Stomach (tissue), 9 donors: ENCODE data around the gene CTIF. TPM values are rescaled to one million over a fixed set of nuclear protein-coding genes. Genes with fewer than 3 reads are reported as not detected.

ENCODE experiments used
- DNase-seq, 2 donors: peaks; one replicate each; pipeline versions ENCODE4 v3.0.0 to v3.0.0-alpha.2; 2013 to 2019
- H3K27ac ChIP-seq, 5 donors: fragments of 200-600 bp in 4 of 5; sonication (generic) in 4 of 5; one replicate each; pipeline ENCODE4 v1.5.1; 2013 to 2019; ENCODE audit warnings: mild to moderate bottlenecking in 1 of 5, moderate library complexity in 1 of 5
- H3K27me3 ChIP-seq, 3 donors: fragments of 200-600 bp; sonication (generic); one replicate each; pipeline ENCODE4 v1.5.1; 2017 to 2019; ENCODE audit warnings: mixed run types in 1 of 3
- H3K36me3 ChIP-seq, 4 donors: fragments of 200-600 bp; sonication (generic); 1 replicate in 3 of 4; 2 replicates in 1 of 4; pipeline ENCODE4 v1.5.1; 2016 to 2019
- H3K4me1 ChIP-seq, 4 donors: fragments of 200-600 bp; sonication (generic); one replicate each; pipeline ENCODE4 v1.5.1; 2016 to 2019
- H3K4me3 ChIP-seq, 4 donors: fragments of 200-600 bp; sonication (generic) in 3 of 4; one replicate each; pipeline ENCODE4 v1.5.1; 2016 to 2019; ENCODE audit warnings: mild to moderate bottlenecking in 1 of 4
- H3K9me3 ChIP-seq, 4 donors: fragments of 200-600 bp; sonication (generic); one replicate each; pipeline ENCODE4 v1.5.1; 2016 to 2019
- EP300 ChIP-seq: sonication (generic); formaldehyde crosslinking; IDR thresholded peaks from one replicate; pipeline ENCODE4 v1.6.1; 2017; ENCODE audit warnings: antibody characterized with exemption
- POLR2A ChIP-seq, 4 donors: fragments of 450-650 bp; IDR thresholded peaks; one replicate each; pipeline ENCODE4 v1.6.1; 2016; ENCODE audit warnings: antibody characterized with exemption in 4 of 4, control low read depth in 2 of 4, mild to moderate bottlenecking in 1 of 4, moderate library complexity in 1 of 4
- POLR2AphosphoS5 ChIP-seq, 3 donors: sonication (generic); formaldehyde crosslinking; IDR thresholded peaks; one replicate each; pipeline ENCODE4 v1.6.1; 2016; ENCODE audit warnings: antibody characterized with exemption in 3 of 3
- WGBS, 5 donors: extraction: QIAGEN DNeasy Blood & Tissue Kit in 3 of 5; methylation state at CpG; one replicate each; pipeline versions ENCODE4 v1.1.5 to v1.1.7; 2013 to 2018; 5-methylcytosine and 5-hydroxymethylcytosine counted together
- intact Hi-C: fragments of 100-400 bp; cut with DNase I; formaldehyde crosslinking; loops from one replicate; pipeline ENCODE4 v1.15.1; 2023; ENCODE audit warnings: low total_unique reads
- polyA plus RNA-seq, 3 donors: library from polyadenylated mRNA; stranded (reverse); fragments of 200-250 nt; gene quantifications; one replicate each; pipeline ENCODE4 v1.2.3, GENCODE V29; 2013
- total RNA-seq, 5 donors: library from RNA; depleted of rRNA; stranded (reverse); fragments of >200 nt; gene quantifications; one replicate each; pipeline versions ENCODE4 v1.1.0 to v1.2.3, GENCODE V29; 2014 to 2016
- TF ChIP-seq, protein P1 (sequence below), 7 experiments: fragments of 450-650 bp in 4 of 7; fragments of 200-600 bp in 3 of 7; sonication (generic) in 3 of 7; IDR thresholded peaks; one replicate each; pipeline ENCODE4 v1.5.1; 2016 to 2019; ENCODE audit warnings: antibody characterized with exemption in 7 of 7, control low read depth in 2 of 7, mild to moderate bottlenecking in 1 of 7
- donor health status: healthy with polysubstance abuse.
- donor health status: Bipolar disorder and iron deficiency.
- donor health status: healthy.

The CTIF gene
- total and polyA plus RNA-seq, 8 donors = 16.3 to 105 (median 30.3) TPM

DNA sequence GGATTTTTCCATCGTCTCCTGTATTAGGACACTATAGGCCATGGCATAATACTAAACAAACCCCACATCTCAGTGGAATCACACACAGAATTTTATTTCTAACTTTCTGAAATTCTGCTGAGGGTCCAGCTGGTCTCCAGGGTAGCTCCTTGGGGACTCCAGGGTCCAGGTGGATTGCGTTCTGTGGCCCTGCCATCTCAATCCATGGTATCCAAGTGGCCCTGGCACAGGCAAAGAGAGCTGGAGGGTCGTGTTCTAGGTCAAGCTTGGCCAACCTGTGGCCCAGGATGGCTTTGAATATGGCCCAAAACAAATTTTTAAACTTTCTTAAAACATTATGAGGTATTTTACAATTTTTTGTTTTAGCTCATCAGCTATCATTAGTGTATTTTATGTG is 134.6 kb downstream of the CTIF start:
- whole genome bisulfite sequencing, 5 donors = 58 to 72% (median 64%) methylated on average over 3 of the region's 3 CpGs
- TF ChIP-seq, protein P1, sequence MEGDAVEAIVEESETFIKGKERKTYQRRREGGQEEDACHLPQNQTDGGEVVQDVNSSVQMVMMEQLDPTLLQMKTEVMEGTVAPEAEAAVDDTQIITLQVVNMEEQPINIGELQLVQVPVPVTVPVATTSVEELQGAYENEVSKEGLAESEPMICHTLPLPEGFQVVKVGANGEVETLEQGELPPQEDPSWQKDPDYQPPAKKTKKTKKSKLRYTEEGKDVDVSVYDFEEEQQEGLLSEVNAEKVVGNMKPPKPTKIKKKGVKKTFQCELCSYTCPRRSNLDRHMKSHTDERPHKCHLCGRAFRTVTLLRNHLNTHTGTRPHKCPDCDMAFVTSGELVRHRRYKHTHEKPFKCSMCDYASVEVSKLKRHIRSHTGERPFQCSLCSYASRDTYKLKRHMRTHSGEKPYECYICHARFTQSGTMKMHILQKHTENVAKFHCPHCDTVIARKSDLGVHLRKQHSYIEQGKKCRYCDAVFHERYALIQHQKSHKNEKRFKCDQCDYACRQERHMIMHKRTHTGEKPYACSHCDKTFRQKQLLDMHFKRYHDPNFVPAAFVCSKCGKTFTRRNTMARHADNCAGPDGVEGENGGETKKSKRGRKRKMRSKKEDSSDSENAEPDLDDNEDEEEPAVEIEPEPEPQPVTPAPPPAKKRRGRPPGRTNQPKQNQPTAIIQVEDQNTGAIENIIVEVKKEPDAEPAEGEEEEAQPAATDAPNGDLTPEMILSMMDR (IDR thresholded peaks at IDR 0.05) = no peak
- TF ChIP-seq EP300 (no peak), POLR2AphosphoS5 (IDR thresholded peaks at IDR 0.05) (no peak), POLR2A (IDR thresholded peaks at IDR 0.05) (no peak)
- Histone ChIP-seq H3K27me3 (no peaks in the 10 kb centered on the region), H3K9me3 (peaks cover 0 to 9% (median 6%) of the 10 kb centered on the region in 4 donors), H3K36me3 (peaks cover 13 to 28% (median 20%) of the 10 kb centered on the region in 4 donors), H3K4me1 (peaks cover 11 to 26% (median 15%) of the 10 kb centered on the region in 4 donors), H3K27ac (no peak overlapping the region), H3K4me3 (no peak overlapping the region)
- intact Hi-C loops = no loop called here
- DNase-seq = no peak

DNA sequence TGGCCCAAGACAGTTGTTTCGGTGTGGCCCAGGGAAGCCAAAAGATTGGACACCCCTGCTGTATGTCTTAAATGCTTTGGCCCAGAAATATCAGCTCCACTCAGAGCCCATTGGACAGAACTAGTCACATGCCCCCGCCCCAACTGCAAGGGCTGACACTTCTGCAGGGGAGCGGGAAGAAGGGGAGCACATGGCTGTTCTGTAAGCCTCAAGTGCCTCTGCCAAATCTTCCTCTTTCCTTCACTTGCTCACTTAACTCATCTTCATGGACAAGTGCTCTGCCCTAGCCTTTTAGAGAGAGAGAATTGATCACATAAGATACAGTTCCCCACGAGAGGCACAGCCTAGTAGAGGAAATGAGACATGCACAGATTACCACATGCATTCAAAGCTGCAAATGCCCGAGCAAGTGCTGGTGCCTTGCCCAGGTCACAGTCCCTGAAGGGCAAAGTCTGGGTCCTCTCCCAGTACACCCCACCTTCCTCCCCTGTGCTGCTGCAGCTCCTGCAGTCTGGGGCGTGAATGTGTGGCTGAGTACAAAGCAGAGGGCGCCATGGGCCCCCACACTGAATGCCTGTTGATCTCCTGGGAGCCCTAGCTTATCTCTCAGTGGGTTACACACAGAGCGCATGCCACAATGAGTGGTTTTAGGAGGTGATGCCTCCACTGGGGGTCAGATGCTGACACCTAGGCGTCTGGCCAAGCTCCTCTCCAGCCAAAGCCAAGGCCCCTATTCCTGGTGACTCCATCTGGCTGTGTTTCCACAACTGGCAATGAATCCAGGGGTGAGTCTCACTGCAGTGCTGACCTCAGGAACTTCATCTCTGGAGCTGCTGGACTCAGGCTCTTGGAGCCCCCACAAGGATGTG is 135.3 kb downstream of the CTIF start:
- no peaks in the 10 kb centered on the region for H3K27me3 ChIP-seq
- no peak overlapping the region for H3K27ac ChIP-seq
- no peak overlapping the region for H3K4me3 ChIP-seq
- WGBS, 5 donors = 68 to 84% (median 75%) methylated on average over 7 to 9 of the region's 9 CpGs
- TF ChIP-seq, protein P1 (IDR thresholded peaks at IDR 0.05) = no peak
- TF ChIP-seq EP300 (no peak), POLR2A (IDR thresholded peaks at IDR 0.05) (no peak)
- intact Hi-C loops = no loop called here
- peaks cover 0 to 9% (median 6%) of the 10 kb centered on the region in 4 donors for H3K9me3 ChIP-seq
- no peak for DNase-seq
- H3K36me3 ChIP-seq = peaks cover 13 to 22% (median 16%) of the 10 kb centered on the region in 4 donors
- H3K4me1 ChIP-seq = peaks cover 12 to 32% (median 18%) of the 10 kb centered on the region in 4 donors

DNA sequence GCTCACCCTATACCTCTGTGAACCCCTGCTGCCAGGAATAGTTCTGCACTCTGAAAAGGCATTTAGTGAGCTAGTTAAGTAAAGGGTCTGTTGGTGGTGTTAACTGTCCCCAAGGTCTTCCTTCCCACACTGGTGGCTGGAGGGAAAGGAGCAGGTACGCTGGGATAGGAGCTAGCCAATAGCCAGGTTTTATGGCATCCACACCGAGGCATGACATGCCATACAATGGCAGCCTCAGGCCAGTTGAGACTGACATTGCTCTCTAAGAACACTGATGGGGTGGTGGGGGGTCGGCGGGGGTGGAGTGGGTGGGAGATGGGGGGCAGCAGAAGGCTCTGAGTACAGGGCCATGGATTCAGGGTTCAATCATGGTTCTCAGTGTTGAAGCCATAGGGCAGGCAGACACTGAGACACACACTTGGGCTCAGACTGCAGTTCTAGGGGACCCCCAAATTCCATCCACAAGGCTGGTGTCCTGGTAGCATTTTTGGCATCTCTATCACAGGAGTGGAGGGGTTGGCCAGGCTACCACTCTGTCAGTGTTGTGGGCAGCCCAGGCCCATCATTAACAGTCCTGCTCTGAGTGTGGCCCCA is 136.0 kb downstream of the CTIF start:
- WGBS, 5 donors = 80 to 88% (median 85%) methylated on average over 3 to 4 of the region's 4 CpGs
- Histone ChIP-seq H3K4me1 (peaks cover 12 to 40% (median 26%) of the 10 kb centered on the region in 4 donors), H3K4me3 (no peak overlapping the region), H3K27ac (no peak overlapping the region), H3K9me3 (peaks cover 0 to 9% (median 6%) of the 10 kb centered on the region in 4 donors), H3K36me3 (peaks cover 13 to 19% (median 16%) of the 10 kb centered on the region in 4 donors), H3K27me3 (no peaks in the 10 kb centered on the region)
- intact Hi-C loops = no loop called here
- TF ChIP-seq POLR2A (IDR thresholded peaks at IDR 0.05) (no peak), EP300 (no peak), POLR2AphosphoS5 (IDR thresholded peaks at IDR 0.05) (no peak)
- TF ChIP-seq, protein P1 (IDR thresholded peaks at IDR 0.05) = no peak
- DNase-seq = no peak

DNA sequence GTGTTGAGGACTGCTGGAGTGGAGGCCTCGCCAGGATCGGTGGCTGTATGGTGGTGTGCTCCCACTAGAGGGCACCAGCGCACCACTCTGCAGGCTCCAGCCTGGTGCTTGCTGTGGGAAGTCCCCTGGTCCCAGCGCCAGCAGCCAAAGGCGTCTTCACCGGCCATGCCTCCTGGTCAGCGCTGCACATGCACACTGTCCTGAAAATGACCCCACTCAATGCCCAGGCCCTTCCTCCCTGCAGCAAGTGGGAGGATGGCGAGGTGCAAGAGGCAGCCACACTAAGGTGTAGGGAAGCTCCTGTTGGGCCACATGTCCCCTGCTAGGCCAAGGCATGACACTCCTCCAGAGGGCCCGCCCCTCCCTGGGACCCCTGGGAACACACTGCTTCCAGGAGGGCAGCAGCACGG is 136.5 kb downstream of the CTIF start:
- peaks cover 12 to 44% (median 27%) of the 10 kb centered on the region in 4 donors for H3K4me1 ChIP-seq
- H3K27me3 ChIP-seq = no peaks in the 10 kb centered on the region
- 9 to 14% (median 11%) methylated on average over 6 to 10 of the region's 10 CpGs for WGBS, 5 donors
- peaks cover 0 to 9% (median 6%) of the 10 kb centered on the region in 4 donors for H3K9me3 ChIP-seq
- intact Hi-C loops = no loop called here
- peaks cover 13 to 15% (median 13%) of the 10 kb centered on the region in 4 donors for H3K36me3 ChIP-seq
- no peak overlapping the region for H3K27ac ChIP-seq
- H3K4me3 ChIP-seq = no peak overlapping the region
- TF ChIP-seq POLR2A (IDR thresholded peaks at IDR 0.05) (no peak), EP300 (no peak), POLR2AphosphoS5 (IDR thresholded peaks at IDR 0.05) (peak in 1 of 3 donors; percentile 46)
- TF ChIP-seq, protein P1 (IDR thresholded peaks at IDR 0.05) = peak in 5 of 7 experiments; percentile 82 to 92 (median 88)
- peak; percentile 89 to 95 for DNase-seq
